ENCODE results near the gene LRRK1. TPM values are rescaled to one million over a fixed set of nuclear protein-coding genes. Genes with fewer than 3 reads are reported as not detected.

Gene LRRK1
- total RNA-seq, 4 donors from 2014 or later: 5.7 to 12.0 (median 10.0) TPM

DNA sequence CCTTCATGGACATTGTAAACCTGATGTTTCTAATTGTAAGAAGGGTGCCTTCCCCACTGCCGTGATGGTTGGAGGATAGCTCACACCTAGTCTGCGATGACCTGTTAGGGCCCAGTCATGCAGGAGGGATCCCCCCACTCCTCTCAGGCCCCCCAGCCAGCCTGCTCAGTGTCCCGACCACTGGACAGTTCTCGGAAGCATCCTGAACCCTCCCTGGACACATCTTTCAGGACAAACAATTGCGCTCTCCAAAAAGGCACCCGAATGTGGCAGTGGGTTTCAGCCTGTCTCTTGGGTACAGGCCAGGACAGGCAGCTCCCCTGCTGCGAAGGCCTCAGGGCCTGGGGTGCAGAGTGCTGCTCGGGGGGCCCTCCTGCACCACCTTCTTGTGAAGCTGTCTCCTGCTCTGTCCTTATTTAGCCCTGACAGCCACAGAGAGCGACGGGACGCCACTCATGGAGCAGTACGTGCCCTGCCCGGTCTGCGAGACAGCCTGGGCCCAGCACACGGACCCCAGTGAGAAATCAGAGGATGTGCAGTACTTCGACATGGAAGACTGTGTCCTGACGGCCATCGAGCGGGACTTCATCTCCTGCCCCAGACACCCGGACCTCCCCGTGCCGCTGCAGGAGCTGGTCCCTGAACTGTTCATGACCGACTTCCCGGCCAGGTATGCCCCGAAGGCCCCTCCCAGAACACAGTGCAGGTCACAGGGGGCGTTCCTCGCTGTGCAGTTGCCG lies 132.3 kb downstream of the LRRK1 start:
- WGBS, 2 donors: 83 to 93% methylated on average over 1 to 15 of the region's 28 CpGs
- no peaks in the 10 kb centered on the region for H3K4me1 ChIP-seq
- peaks cover 7 to 91% (median 10%) of the 10 kb centered on the region in 3 donors for H3K36me3 ChIP-seq
- intact Hi-C loops (cut with DNase I): no loop called here
- H3K4me3 ChIP-seq: no peak overlapping the region
- H3K27ac ChIP-seq: no peak overlapping the region
- DNase-seq: no peak
- no peaks in the 10 kb centered on the region for H3K27me3 ChIP-seq
- TF ChIP-seq POLR2A (IDR thresholded peaks at IDR 0.05): no peak
- TF ChIP-seq, protein P1, sequence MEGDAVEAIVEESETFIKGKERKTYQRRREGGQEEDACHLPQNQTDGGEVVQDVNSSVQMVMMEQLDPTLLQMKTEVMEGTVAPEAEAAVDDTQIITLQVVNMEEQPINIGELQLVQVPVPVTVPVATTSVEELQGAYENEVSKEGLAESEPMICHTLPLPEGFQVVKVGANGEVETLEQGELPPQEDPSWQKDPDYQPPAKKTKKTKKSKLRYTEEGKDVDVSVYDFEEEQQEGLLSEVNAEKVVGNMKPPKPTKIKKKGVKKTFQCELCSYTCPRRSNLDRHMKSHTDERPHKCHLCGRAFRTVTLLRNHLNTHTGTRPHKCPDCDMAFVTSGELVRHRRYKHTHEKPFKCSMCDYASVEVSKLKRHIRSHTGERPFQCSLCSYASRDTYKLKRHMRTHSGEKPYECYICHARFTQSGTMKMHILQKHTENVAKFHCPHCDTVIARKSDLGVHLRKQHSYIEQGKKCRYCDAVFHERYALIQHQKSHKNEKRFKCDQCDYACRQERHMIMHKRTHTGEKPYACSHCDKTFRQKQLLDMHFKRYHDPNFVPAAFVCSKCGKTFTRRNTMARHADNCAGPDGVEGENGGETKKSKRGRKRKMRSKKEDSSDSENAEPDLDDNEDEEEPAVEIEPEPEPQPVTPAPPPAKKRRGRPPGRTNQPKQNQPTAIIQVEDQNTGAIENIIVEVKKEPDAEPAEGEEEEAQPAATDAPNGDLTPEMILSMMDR (IDR thresholded peaks at IDR 0.05): no peak
- no peaks in the 10 kb centered on the region for H3K9me3 ChIP-seq

DNA sequence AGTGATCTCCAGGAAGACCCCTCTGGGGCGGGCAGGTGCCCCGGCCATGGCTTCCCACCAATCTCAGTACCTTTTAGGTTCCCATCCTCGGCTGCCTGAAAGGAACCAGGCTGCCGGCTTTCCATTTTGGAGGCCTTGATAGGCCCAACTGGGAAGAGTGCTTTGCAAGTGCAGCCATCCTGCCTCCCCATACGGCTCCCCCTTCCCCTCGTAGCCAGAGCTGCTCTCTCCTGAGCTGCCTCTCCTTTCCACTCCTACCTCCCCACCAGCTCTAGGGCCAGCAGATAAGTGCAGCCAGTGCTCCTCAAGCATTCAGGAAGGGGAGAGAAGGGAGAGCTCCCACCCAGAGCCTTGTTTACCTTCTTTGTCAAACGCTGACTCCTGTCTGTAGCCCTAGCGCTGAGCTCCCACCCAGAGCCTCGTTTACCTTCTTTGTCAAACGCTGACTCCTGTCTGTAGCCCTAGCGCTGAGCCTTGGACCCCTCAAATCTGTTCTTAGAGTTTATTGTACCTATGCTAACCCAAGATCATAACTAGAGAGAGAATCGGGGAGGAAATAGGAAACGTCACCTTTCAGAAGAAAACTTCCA lies 133.0 kb downstream of the LRRK1 start:
- H3K9me3 ChIP-seq: no peaks in the 10 kb centered on the region
- no peak for DNase-seq
- H3K27me3 ChIP-seq: no peaks in the 10 kb centered on the region
- H3K4me3 ChIP-seq: no peak overlapping the region
- no peak for TF ChIP-seq POLR2A (IDR thresholded peaks at IDR 0.05)
- TF ChIP-seq, protein P1 (IDR thresholded peaks at IDR 0.05): no peak
- 84 to 92% methylated on average over 10 to 11 of the region's 13 CpGs for WGBS, 2 donors
- no peak overlapping the region for H3K27ac ChIP-seq
- H3K36me3 ChIP-seq: peaks cover 7 to 91% (median 10%) of the 10 kb centered on the region in 3 donors
- no peaks in the 10 kb centered on the region for H3K4me1 ChIP-seq
- intact Hi-C loops (cut with DNase I): no loop called here

DNA sequence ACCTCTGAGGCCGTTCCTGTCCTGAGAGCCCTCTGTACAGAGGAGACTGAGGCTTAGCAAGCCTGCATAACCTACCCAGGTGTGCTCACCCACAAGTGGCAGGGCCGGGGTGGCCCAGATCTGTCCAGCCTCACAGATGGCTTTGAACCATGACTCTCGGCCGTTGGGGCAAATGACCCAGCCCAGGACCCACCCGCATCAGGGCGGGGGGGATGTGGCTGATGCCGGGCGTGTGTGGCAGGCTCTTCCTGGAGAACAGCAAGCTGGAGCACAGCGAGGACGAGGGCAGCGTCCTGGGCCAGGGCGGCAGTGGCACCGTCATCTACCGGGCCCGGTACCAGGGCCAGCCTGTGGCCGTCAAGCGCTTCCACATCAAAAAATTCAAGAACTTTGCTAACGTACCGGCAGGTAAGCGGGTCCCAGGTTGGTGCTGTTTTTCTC lies 133.5 kb downstream of the LRRK1 start:
- no peak overlapping the region for H3K4me3 ChIP-seq
- H3K36me3 ChIP-seq: peaks cover 7 to 92% (median 12%) of the 10 kb centered on the region in 3 donors
- H3K9me3 ChIP-seq: no peaks in the 10 kb centered on the region
- H3K27me3 ChIP-seq: no peaks in the 10 kb centered on the region
- no peak overlapping the region for H3K27ac ChIP-seq
- TF ChIP-seq POLR2A (IDR thresholded peaks at IDR 0.05): no peak
- TF ChIP-seq, protein P1 (IDR thresholded peaks at IDR 0.05): no peak
- H3K4me1 ChIP-seq: no peaks in the 10 kb centered on the region
- no peak for DNase-seq
- intact Hi-C loops (cut with DNase I): no loop called here
- 96 to 100% methylated on average over 1 to 4 of the region's 20 CpGs for WGBS, 2 donors

DNA sequence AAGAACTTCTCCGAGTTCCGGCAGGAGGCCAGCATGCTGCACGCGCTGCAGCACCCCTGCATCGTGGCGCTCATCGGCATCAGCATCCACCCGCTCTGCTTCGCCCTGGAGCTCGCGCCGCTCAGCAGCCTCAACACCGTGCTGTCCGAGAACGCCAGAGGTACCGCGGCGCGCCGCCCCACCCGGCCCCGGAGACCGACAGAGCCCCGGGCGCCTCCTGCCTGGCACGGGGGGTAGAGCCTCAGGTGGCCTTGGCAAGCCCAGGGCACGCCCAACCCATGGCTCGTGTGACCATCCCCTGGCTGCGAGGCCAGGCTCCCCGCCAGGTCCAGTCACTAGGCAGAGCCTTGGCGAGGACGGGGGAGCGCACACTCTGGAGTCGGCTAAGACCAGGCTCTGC lies 134.1 kb downstream of the LRRK1 start:
- intact Hi-C loops (cut with DNase I): no loop called here
- TF ChIP-seq POLR2A (IDR thresholded peaks at IDR 0.05): no peak
- TF ChIP-seq, protein P1 (IDR thresholded peaks at IDR 0.05): no peak
- no peak for DNase-seq

DNA sequence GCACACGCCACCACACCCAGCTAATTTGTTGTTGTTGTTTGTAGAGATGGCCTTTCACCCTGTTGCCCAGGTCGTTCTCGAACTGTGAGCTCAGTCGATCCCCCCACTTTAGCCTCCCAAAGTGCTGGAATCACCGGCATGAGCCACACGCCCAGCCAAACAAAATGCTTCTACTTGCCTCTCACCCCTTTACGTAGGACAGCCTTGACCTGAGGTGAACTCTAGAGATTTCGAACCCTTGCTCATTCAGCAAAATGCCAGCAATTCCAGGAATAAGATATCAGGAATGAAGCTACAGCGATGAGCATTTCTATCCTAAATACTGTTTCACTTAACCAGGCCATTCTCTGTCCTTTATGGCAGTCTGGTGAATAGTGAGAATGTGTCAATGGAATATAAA lies 135.0 kb downstream of the LRRK1 start:
- no peak overlapping the region for H3K4me3 ChIP-seq
- H3K36me3 ChIP-seq: peaks cover 7 to 97% (median 17%) of the 10 kb centered on the region in 3 donors
- intact Hi-C loops (cut with DNase I): no loop called here
- DNase-seq: no peak
- 91 to 96% methylated on average over 9 of the region's 9 CpGs for WGBS, 2 donors
- no peaks in the 10 kb centered on the region for H3K4me1 ChIP-seq
- no peaks in the 10 kb centered on the region for H3K27me3 ChIP-seq
- H3K9me3 ChIP-seq: no peaks in the 10 kb centered on the region
- H3K27ac ChIP-seq: no peak overlapping the region
- TF ChIP-seq POLR2A (IDR thresholded peaks at IDR 0.05): no peak
- TF ChIP-seq, protein P1 (IDR thresholded peaks at IDR 0.05): no peak

More for the DNA sequence above, 134.1 kb downstream of the LRRK1 start:
- Histone ChIP-seq H3K4me1 (no peaks in the 10 kb centered on the region), H3K27ac (no peak overlapping the region), H3K27me3 (no peaks in the 10 kb centered on the region), H3K36me3 (peaks cover 7 to 97% (median 15%) of the 10 kb centered on the region in 3 donors), H3K4me3 (no peak overlapping the region), H3K9me3 (no peaks in the 10 kb centered on the region)
- no CpG with 5 or more reads among the region's 34 CpGs for WGBS, 2 donors

All from esophagus squamous epithelium (tissue), 5 donors.